Measurements from ENCODE around the gene SYNPO.

GRCh38 chr5:150604010-150604409, 36.5 kb upstream of the SYNPO start:
- no peak for TF ChIP-seq CTCF (conservative IDR thresholded peaks at IDR 0.05 in 1 of 2, IDR thresholded peaks at IDR 0.05 in 1 of 2; ENCODE audit: low read depth in 1 of 2, low read length in 2 of 2)
- TF ChIP-seq EZH2 (IDR thresholded peaks at IDR 0.05; ENCODE audit: low read length, missing control alignments) = no peak

Measured in fibroblast of lung (primary cell).